GM12892 (cell line): ENCODE results near the gene PC.

ENCODE experiments used
- POLR2A ChIP-seq: IDR thresholded peaks from 2 replicates; pipeline ENCODE4 v1.6.1; 2011; ENCODE audit warnings: low read depth, low read length, control low read depth
- TAF1 ChIP-seq: IDR thresholded peaks from 2 replicates; pipeline ENCODE4 v1.6.1; 2011; ENCODE audit warnings: low read depth, mild to moderate bottlenecking, control low read depth, low read length, borderline replicate concordance

DNA sequence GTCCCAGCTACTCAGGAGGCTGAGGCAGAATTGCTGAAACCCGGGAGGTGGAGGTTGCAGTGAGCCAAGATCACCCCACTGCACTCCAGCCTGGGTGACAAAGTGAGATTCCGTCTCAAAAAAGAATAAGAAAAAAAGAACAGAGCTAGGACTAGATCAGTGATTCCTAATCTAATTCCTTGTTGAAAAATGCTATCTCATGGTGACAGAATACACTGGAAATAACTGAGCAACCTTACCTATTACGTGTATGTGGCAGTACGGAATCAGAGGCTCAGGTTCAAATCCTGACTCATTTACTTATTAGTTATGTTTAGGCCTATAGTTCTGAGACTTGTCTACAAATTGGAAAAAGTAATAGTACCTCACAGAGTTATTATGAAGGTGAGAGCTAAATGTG lies 134.5 kb downstream of the PC start:
- TF ChIP-seq TAF1 = no peak
- no peak for TF ChIP-seq POLR2A
